ENCODE results near the gene EPHA8.

The EPHA8 gene

DNA sequence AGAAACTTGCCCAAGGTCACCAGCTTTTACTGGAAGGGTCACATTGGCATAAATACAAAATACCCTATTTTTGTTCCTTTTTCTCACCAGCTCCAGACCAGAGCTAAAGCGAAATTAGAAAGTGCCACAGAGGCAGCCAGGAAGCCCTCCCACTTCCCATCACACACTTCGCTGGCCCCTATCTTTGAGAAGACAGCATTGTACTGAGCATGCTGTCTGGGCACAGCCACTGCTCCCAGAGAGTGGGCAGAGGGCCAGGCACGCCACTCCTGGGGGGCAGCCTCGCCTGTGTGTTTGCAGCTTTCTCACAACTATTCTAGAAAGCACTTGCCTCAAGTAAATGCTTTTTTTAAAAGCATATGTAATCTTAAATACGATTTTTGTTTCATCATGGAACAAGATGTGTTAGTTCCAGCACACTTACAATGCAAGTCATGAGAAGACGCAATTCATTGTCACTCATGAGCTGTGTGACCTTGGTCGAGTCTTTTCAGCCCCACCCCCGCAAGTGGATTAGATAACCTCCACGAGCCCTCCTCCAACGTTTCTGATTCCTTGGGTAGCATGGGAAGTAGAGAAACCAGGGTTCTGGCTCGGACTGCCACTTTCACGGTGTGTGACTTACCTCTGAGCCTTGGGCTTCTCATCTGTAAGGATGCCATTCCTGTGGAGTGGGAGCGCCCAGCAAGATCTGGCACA is 25.7 kb upstream of the EPHA8 start:
- no peak for DNase-seq

DNA sequence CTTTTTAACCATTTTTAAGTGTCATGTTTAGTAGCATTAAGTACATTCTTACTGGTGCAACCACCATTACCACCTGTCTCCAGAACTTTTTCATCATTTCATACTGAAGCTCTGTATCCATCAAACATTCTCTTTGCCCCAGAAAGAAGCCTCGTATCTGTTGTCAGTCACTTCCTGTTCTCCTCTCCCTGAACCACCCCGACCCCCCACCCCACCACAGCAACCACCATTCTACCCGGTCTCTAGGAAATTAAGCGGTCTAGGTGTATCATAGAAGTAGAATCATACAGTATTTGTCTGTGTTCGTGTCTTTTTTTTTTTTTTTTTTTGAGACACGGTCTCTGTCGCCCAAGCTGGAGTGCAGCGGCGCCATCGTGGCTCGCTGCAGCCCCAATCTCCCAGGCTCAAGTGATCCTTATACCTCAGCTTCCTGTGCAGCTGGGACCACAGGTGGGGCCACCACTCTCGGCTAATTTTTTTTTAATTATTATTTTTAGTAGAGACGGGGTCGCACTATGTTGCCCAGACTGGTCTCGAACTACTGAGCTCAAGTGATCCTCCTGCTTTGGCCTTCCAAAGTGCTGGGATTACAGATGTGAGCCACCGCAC is 23.7 kb upstream of the EPHA8 start:
- DNase-seq: no peak

DNA sequence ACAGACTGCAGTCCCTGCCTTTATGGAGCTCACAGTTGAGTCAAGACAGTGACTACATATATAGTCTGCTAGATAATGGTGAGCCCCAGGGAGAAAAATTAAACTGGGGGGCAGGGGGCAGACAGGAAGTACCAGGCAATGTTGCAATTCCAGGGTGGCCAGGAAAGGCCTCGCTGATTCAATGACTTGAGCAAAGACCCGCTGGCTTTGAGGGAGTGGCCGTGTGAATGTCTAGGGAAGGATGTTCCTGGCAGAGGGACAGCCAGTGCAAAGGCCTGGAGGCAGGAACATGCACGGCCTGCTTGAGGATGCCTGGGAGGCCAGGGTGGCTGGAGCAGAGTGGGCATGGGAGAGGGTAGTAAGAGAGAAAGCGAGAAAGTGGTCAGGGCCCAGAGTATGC is 23.0 kb upstream of the EPHA8 start:
- no peak for DNase-seq

DNA sequence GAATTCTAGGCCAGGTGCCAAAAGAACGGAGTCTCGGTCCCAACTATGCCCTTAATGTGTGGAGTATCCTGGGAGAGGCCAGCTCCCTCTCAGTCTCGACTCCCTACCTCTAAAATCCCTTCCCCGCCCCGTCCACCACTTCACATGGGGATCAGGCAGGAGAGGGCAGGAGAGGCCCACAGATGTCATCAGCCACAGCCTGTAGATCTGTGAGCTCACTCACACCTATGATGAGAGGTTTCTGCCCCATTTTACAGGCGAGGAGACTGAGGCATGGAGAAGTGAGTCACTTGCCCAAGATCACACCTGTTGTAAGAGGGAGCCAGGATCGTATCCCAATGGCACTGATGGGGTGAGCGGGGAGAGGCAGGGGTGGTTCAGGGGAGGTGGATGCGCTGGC is 20.4 kb upstream of the EPHA8 start:
- no peak for DNase-seq

DNA sequence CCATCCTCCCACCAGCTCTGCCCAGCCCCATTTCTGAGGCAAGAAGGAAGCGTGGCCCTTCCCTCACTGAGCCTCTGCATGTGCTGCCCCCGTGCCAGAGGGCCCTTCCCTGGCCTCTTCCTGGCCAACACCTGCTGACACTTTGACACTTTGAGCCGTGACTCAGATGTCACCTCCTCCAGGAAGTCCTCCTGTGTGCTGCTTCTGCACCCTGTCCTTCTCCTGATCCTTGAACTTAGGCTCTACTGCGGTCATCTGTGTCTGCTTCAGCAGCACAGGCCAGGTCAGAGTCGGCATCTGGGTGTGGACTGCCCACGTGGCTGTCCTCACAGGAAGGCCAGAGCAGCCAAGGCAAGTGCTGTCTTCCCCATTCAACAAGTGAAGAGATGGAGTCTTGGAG is 19.6 kb upstream of the EPHA8 start:
- no peak for DNase-seq

DNA sequence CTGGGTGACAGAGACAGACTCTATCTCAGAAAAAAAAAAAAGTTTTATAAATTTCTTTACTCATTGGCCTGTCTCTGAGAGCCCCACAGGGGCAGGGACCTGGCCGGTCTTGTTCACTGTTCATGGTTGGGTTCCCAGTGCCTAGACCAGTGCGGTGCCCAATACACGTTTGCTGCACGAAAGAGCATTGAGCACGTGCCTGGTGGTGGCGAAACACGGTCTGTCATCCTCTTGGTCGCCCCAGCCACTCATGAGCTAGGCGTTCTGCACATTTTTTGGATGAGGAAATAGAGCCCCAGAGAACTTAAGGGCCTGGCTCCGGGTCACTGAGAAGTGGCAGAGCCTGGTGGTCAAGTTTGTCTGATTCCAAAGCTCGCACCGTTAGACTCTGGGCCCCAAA is 18.7 kb upstream of the EPHA8 start:
- DNase-seq: no peak

DNA sequence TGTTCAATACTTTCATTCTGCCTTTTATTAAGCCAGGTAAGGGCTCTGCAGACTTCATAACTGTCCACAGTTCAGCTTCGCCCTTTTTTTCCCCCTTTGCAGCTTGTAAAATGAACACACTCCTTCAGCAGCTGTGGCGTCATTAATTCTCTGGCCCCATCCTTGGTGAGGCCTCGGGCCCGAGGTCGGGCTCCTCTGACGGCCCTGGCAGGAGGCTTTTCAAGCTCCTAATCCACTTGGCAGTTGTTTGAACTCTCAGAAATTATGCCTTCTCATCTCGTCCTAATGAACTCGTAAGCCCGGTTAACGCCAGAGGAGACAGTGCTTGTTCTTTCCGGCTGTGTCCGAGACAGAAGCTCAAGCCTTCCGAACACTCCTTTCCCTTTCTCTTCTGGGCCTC is 18.1 kb upstream of the EPHA8 start:
- DNase-seq: no peak

DNA sequence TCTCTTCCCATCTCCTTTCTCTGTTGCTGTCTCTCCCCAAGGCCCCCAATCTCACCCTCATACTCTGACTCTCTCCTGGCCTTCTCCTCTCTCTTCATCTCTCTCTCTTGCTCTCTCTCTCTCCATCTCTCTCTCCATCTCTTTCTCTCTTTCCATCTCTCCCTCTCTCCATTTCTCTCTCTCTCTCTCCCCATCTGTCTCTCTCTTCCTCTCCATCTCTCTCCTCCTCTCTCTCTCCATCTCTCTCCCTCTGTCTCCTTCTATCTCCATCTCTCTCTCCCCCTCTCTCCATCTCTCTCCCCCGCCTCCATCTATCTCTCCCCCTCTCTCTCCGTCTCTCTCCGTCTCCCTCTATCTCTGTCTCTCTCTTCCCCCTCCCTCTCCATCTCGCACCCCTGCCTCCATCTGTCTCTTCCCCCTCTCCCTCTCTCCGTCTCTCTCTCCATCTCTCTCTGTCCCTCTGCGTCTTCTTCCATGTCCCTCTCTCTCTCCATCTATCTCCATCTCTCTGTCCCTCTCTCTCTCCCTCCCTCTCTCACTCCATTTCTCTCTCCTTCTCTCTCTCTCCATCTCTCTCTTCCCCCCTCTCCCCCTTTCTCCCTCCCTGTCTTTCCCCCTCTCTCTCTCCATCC is 16.0 kb upstream of the EPHA8 start:
- DNase-seq: no peak

DNA sequence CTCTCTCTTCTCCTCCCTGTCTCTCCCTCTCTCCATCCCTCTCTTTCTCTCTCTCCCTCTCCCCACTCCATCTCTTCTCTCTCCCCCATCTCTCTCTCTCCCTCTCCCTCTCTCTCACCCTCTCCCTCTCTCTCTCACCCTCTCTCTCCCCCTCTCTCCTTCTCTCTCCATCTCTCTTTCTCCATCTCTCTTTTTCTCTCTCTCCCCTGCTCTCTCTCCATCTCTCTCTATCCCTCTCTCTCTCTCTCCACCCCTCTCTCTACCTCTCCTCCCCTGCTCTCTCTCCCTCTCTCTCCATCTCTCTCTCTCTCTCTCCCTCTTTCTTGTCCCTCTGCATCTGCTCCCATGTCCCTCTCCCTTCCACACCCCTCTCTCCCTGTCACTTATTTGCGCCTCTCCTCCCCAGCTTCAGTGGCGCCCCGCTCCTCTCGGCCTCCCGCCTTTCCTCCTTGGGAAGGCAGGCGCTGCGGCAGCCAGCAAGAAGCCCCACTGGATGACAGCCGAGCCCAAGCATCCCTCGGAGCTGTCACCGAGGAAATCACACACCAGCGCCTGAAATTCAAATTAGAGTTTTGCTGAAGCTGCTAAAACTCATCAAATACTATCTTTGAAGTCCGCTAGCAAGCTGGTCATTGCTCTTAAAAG is 15.3 kb upstream of the EPHA8 start:
- no peak for DNase-seq

DNA sequence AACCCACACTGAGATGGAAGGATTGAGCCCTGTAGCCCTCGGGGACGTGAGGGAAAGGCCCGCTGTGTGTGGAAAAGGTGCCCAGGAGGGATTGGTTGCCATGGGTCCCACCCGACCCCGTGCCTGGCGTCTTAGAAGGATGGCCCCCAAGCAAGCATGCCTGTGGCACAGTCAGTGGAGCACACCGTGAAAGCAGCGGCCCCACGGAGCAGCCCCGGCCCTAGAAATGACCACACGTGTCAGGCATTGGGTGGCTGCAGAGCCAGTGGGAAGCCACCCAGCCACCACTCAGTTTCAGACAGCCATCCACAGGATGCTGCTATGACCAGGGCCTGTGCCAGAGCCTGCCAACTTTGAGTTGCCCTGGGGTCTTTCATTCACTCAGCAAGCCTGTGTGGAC is 13.3 kb upstream of the EPHA8 start:
- DNase-seq: no peak

DNA sequence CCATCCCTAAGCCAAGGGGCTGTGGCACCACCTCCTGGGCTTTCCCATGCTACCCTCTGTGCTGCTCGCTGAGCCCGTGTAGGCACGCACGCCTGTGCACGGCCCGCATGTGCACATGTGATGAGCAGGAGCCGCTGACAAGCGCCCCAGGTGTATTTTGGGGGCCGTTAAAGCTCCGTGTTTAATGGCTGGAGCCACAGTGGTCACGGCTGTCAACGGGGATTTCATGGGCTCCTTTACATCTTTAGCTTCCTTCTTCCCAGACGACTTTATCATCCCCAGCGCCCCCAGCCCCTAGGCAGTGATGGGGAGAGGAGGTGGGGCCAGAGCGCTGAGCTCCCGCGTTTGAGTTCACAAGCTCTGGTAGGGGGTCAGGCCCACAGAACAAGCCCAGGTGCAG is 11.7 kb upstream of the EPHA8 start:
- no peak for DNase-seq

DNA sequence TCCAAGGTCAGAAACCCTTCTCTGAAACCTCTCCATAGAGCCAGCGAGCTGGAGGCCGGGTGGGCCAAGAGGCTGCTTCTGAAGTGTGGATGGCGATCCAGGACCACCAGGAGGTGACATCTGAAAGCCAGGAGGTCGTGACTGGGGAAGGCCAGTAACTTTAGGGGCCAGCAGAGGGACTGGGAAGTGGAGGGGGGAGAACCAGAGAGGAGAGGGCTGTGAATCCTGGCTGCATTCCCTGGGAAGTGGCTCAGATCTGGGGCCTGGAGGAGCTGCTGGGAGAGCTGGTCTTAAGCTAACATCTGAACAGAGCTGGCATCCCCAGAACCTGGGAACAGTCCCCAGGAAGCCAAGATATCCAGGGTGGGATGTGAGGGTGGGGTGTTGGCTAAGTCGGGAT is 11.3 kb upstream of the EPHA8 start:
- DNase-seq: no peak

DNA sequence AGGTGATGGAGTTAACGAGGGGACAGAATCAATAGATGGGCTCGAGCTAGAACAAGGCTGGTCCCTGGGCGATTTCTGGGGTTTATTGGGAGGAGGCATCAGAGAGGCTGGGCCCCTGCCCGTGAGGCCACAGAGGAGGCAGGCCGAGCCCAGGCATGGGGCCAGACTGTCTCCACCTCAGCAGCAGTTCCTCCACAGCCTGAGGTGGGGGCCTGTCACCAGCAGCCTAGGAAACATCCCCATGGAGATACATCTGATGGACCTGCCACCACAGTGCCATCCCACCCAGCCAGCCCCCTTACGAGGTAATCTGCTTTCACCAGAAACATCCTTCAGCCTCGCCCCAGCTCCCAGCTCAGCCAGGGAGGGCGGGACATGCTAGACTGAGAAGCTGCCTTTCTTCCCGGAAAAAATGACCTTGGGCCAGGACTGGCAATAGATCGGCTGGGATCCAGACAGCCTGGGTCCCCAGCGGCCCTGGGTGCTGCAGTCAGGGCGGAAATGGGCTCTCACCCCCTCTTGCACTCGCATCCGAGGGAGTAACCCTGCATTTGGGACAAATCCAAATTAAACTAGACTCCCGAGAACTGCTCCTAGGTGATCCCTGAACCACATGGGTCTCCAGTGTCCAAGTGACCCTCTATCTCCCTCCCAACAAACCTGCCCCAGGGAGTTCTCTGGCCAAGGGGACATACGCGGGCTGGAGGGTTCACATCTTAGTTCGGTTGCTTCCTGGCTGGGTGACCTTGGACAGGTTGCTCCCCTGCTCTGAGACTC is 10.0 kb upstream of the EPHA8 start:
- no peak for DNase-seq

DNA sequence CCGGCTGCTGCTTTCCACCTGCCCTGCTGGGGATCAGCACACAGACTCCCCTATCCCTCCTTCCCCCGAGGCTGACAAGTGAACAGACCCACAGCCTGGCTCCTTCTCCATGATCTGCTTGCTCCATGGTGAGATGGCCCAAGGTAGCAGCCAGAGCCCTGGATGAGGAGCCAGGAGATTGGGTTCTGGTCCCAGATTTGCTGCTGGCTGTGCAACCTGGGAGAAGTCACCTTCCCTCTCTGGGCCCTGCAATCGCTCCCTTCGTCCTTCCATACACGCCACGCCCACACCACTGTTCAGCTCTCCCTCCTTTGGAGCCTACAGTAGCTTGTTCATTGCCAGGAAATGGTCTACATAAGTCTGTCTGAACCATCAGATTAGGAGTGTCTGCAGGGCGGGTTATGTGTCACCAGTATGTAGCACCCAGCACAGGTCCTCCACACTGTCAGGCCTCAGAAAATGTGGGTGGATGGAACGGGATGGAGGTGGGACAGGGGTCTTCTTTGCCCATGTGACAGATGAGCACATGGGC is 9.2 kb upstream of the EPHA8 start:
- DNase-seq: no peak

DNA sequence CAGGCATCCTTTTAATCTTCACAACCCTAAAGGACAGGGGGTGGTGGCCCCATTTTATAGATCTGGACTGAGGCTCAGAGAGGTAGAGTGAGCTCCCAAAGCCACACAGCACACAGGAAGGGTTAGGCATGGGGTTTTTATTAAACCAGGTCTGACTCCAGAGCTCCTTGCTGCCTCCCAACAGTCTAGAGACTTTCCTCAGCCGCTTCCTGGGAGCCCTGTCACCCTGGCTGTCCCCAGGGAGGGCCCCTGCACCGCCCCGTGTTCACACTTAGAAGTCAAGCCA is 8.0 kb upstream of the EPHA8 start:
- no peak for DNase-seq

DNA sequence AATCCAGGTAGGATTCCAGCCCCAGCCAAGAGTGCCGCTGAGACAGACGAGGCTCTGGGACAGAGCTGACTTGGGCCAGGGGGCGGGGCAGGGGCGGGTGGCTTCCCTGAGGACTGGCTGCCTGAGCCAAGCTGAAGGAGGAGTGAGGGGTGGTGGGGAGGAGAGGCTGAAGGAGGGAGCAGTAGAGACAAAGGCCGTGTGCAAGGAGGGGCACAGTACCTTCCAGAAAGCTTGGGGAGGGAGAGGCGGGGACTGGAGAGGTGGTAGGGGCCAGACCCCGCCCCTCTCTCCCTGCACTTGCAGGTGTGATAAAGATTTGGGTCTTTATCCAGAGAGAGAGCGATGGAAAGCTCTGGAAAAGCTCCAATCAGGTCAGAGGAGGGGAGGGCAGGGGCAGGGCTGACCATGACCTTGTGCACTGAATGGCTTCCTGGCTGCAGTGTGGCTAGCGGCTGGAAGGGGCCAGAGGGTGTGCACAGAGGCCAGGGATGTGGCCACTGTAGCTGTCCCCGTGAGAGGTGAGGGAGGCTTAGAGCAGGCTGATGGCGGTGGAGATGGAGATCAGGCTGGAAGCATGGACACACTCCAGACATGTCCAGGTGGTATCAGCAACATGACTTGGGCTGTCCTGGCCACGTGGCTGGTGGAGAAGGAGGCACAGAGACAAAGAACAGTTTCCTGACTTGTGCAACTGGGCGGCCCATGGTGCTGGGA is 6.7 kb upstream of the EPHA8 start:
- no peak for DNase-seq

DNA sequence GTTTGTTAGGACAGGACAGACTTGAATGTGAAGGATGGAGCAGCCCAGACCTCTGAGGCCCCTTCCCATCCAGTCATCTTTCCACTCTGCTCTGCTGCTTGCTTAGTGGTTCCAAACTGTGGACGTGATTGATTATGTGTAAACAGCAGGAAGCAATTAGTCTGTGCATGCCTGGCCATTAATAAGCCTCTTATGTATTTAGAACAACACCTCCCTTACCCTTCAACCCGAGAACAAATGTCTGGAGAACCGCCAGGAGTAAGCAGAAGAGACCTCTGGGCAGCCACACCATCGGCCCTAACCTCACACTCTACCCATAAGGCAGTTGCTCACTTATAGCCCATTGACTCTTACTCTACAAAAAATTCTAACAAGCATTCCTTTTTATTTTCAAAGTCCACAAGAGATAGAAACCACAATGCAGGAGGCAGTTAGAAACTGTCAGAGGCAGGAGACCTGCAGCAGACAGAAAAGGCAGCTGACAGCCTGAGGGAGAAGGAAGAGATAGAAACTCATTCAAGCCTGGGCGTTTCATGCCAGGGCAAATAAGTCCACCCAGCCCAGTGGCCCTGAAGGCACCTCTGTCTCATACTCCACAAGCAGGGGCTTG is 5.8 kb upstream of the EPHA8 start:
- no peak for DNase-seq

DNA sequence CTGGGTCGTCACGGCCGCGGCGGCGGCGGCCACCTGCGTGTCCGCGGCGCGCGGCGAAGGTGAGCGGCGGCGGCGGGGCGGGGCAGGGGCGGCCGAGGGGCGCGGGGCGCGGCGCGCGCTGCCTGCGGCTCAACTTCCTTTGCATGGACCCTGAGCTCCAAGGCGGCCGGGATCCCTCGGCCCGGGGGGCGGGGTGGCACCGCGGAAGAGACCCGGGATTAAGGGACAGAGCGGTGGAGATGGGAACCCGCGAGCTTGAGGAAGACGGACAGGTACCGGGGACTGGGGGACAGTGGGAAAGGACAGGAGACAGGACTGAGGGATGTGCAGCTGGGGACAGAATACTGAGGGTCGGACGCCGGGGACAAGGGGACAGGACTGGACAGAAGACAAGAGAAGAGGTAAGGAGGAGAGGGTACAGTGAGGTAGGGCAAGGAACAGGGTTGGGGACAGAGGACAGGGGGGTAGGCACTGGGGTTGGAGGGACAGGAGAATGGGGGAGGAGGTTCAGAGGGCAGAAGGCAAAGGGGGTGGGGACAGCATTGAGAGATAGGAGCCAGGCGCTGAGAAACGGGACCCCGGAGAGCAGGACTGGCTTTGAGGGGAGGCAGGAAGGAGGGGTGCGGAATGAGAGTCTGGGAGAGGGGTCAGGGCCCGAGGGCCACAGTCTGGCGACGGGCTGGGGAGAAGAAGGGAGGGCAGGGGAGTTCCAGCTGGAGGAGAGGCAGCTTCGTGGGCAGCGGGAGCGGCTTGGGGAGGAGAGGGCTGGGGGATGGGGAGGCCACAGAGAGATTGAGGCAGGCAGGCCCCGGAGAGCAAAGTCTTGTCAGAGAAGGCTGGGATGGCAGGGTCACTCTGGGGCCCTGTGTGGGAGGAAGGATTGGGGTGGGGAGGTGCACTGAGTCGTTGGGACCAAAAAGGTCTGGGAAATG is 648 bp downstream of the EPHA8 start:
- DNase-seq: no peak

DNA sequence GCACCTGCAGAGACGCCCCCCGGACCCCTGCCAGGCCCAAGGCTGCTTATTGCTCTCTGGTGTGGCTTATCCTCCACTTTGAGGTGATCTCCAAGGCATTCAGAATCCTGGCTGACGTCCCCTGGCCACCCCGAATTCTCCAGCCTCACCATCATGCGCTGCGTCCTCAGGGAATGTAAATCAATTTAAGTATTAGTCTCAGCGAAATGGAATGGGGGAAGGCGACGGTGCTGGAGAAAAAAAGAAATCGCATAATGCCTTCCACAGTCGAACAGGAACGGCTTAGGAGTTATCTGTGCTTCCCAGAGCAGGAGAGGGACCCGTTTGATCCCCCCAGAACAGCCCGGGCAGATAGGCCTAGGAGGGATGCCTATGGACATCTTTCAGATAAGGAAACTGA is 2.9 kb downstream of the EPHA8 start:
- DNase-seq: no peak

DNA sequence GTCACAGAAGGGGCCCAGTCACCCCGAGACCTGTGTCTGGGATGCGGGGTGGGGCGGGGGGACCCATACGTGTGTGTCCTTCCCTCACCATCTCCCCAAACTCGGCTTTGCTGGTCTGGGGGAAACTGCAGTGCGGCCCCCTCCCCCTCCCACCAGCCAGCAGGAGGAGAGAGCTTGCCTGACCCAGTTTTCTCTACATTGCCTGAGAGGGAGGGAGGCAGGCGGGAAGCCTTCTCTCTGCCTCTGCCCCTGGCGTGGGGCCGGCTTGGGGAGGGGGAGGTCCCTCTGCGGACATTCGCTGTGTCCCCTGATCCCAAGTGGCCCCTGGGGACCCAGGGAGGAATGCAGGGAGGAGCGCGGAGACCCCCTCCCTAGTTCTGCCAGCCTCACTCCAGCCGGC is 3.9 kb downstream of the EPHA8 start:
- no peak for DNase-seq

DNA sequence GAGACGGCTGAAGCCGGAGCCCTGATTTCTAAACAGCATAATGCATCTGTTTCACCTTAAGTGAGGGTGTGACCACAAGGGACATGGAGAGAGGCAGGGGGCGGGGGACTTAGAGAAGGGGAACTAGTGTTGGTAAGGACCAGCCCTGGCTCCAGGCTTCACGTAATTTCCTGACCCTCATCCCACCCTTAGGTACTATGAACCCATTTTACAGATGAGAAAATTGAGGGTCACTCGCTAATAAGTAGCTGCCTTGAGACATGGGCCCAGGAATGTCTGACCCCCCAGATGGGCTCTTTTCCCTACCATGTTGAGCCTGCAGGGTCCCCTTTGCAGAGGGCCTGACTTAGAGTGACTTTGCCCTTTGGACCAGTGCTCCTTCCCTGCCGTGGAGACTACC is 4.7 kb downstream of the EPHA8 start:
- no peak for DNase-seq
